Inflammatory macrophage treated with lipopolysaccharide for 4 hours (primary cell): Measurements from ENCODE around the gene RNF214.

Source experiments
- DNase-seq: peaks from one replicate; pipeline ENCODE4 v3.0.0-alpha.2; 2020

The RNF214 gene

GRCh38 chr11:117289795-117290194, 57.3 kb downstream of the RNF214 start:
- no peak for DNase-seq

DNA sequence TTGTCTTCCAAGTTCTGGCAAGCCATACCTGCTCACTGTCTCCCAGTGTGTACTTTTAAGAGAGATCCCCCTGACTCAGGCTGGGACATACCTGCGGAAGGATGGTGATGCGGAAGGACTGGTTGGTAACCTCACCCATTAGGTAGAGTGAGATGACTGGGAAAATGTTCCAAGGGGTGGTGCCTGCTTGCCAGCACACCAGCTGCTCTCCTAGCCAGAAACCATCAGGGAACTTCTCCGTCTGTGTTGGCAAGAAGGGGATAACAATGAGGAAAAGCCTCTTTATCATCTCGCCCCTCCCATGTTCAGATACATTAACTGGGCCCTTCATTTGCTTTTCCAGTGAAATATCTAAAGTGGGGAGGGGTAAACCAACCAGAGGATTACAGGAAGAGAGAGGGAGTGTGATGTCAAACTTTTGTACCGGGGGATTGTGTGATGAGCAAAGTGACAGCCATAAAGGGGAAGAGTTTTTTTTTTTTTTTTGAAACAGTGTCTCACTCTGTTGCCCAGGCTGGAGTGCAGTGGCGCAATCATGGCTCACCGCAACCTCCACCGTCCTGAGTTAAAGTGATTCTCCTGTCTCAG, 58.4 kb downstream of the RNF214 start, which contains the start of gene BACE1-AS:
Gene BACE1-AS, plus strand, starts transcription at position 538 of the 588 bp plus-strand sequence.
- DNase-seq = no peak

GRCh38 chr11:117292616-117293015, 60.1 kb downstream of the RNF214 start:
- no peak for DNase-seq

DNA sequence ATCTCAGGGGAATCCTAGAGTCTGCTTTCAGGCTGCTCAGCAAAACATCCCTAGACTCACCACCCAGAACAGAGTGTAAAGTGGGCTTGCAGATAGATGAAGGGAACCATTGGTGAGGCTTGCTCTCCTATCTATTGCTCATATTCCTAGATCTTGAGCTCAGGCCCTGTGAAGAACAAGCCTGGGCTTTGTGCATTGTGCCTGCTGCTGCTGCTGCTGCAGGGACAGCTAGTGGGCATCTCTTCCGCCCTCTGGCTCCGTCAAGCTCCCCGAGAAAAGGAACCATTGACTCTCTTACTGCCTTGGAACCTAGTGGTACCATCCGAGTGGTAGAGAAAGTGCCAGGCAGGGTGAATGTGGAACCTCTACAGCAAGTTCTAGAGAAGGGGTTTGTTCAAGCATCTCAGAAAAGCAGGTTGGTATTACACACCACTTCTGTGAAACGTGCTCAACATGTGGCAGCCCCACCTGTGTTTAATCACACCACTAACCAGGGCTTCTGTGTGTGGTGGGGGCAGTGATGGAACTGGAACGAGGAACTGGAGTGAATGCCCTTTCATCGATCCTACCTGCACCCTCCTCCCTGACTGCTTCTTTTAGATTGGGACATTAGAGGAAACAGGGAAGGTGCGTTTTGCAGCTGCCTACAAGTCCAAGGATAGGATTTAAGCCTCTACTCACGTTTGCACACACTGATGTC, 63.1 kb downstream of the RNF214 start:
- no peak for DNase-seq

DNA sequence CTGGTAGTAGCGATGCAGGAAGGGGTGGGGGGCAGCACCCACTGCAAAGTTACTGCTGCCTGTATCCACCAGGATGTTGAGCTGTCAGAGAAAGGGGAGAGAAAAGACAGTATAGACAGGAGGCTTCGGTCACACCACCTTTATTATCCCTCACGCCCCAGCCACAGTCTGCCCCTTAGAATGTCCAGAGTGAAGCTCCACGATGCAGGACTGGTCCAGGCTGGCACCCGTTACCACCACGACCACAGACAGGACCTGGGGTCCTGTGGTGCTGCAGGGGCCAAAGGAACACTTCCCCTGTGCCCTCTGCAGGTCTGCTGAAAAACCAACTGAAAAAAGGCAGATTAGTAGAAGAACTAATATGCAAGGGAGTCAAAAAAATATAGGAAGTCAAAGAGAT, 64.4 kb downstream of the RNF214 start:
- DNase-seq = no peak

GRCh38 chr11:117298195-117298594, 65.7 kb downstream of the RNF214 start:
- DNase-seq = no peak

- DNase-seq = no peak
Observed at GRCh38 chr11:117299351-117300282, 67.1 kb downstream of the RNF214 start.

DNA sequence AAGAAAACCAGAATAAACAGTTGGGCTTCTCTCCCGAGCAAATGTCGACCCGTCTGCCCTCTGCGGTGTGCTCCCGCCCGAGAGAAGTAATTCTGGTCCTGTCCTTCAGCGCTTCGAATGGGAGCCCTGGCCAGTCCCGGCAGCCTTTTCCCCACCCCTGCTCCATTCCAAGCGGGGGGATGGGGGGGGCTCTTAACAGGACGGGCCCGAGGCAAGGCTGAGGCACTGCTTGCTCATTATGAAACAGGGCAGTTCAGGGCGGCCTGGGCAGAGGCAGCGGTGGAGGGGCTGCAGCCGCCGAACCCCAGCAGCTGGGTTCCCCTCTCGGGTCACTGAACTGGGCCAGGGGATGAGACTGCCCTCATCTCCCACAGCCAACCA, 67.8 kb downstream of the RNF214 start:
- no peak for DNase-seq

DNA sequence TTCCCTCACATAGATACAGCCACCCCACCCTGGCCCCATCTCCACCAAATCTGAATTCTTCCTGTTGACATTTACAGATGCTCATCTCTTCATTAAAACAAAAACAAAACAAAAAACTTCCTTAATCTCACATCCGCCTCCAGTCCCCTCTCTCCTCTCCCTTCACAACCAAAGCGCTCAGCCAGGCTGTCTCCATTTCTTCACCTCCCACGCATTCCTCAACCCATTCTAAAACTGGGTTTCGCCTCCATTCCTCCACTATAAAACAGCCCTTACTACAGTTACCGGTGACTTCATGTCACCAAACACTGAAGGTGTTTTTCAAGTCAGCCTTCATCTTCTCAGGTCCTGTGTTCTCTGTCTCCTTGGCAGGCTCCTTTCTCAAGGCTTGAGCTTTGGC, 68.3 kb downstream of the RNF214 start:
- DNase-seq = no peak

- no peak for DNase-seq
Observed at GRCh38 chr11:117302228-117302627, 69.8 kb downstream of the RNF214 start.

DNA sequence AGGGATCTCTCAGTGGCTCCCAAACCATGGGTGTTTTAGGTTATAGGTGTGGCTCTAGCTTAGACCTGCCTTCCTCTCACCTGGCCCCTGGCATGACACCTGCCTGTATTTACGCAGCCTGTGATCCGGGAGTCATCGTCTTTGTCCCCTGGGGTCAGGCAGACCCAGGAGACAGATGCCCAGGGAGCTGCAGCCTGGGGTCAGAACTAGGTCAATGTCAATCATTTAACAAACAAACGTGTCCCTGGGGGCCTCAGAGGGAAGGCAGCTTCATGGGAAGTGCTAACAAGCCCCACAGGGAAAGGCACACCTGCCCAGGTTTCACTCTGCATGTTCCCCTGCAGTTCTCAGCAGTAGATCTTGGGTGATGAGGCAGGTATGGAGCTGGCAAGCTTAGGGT, 70.6 kb downstream of the RNF214 start:
- no peak for DNase-seq

DNA sequence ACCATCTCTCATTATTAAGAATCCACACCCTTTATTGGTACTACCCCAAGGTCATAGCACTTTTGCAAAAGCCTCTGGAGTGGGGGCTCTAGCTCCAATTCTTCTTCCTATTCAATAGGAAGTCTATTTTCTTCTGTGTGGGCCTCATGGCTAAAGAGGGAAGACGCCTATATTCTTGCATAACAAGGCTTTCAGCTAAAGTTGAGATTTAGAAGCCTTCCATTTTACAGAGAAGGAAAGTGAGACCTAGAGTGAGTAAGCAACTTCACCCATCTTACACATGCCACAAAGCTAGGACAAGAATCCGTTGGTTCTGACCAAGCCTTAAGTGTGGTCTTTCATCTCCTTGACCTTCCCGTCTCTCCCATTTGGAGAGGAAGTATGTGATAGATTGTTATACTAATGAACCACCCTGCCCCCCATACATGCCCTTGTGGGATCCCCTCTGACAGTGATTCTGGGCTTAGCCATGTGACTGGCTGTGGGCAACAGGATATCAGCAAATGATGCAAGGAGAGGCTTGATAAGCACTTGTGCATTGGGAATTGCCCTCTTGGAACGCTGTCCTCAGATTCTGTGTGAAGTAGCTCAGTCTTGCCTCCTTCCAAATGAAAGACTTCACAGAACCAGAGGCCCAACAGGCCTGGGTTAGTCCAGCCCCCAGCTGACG, 71.3 kb downstream of the RNF214 start:
- peak; percentile 65 for DNase-seq

- DNase-seq = no peak
Observed at GRCh38 chr11:117305145-117305544, 72.7 kb downstream of the RNF214 start.

DNA sequence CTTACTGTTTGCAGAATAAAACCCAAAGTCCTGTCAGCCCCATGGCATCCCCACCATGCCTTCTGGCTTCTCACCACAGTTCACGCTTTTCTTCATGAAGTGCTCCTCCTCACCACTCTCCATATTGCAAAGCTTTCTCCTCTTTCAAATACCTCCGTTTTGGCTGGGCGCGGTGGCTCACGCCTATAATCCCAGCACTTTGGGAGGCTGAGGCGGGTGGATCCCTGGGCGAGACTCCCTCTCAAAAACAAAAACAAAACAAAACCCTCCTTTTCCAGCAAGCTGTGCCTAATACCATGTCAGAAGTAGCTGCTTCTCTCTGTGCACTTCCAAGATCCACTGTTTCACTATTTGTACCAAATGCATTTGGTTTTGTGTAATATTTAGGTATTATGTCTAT, 76.8 kb downstream of the RNF214 start:
- no peak for DNase-seq

DNA sequence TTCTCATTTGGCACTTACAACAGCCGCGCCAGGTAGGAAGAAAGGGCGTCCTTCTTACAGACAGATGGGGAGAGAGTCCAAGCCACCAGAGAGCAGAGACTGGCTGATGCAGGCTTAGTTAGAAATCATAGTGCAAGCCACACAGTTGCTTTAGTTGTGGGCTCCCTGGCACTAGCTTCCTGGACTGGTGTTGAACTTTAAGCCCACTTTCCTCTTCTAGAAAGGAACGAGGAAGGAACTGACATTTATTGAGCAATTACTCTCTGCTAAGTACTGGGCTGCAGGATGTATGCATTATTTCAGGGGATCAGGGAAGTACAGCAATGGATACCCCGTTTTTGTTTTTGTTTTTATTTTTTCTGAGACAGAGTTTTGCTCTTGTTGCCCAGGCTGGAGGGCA, 80.6 kb downstream of the RNF214 start:
- DNase-seq = peak; percentile 62

- DNase-seq = peak; percentile 25
Observed at GRCh38 chr11:117313828-117314768, 81.6 kb downstream of the RNF214 start.

DNA sequence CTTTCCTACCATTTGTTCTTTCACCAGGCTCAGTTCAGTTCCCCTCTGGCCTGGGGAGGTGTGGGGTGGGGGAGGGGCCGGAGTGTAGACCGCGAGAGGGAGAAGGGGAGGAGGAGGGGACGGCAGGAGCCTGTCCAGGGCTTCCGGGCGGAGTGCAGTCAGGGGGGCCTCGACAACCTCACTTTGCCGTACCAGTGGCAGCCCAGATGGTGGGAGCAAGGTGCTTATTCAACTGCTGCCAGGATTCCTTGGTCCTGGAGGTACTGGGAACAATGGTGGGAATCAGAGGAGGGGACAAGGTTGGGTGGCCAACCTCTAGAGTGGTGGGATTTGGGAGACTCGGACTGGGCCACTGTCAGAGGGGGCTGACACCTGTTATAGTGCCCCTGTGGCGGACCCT, 82.4 kb downstream of the RNF214 start:
- no peak for DNase-seq

GRCh38 chr11:117315285-117316196, 83.1 kb downstream of the RNF214 start:
- DNase-seq = no peak

GRCh38 chr11:117316197-117316961, 83.9 kb downstream of the RNF214 start, which contains the start of gene BACE1:
BACE1 (minus strand) TSS chr11:117316256; CDS start chr11:117315795, 461 bp downstream.
- peak; percentile 57 for DNase-seq

DNA sequence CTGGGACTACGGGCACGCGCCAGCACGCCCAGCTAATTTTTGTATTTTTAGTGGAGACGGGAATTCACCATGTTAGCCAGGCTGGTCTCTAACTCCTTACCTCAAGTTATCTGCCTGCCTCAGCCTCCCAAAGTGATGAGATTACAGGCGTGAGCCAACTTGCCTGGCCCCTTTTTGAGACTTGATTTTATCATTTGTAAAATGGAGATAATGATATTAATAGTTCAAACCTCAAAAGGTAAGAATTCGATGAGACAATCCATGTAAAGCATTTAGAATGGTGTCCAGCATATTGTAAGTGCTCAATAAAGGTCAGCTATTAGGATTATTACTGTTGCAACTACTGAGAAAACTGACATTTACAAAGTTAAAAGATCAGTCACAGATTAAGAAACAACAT, 86.3 kb downstream of the RNF214 start:
- DNase-seq = no peak
